VCaP (cell line): ENCODE measurements around the gene GNAT1.

Source experiments
- H3K27ac ChIP-seq: fragments of 450-650 bp; 2 replicates; pipeline ENCODE4 v1.5.1; 2017
- CTCF ChIP-seq: fragments of 450-650 bp; conservative IDR thresholded peaks from 2 replicates; pipeline ENCODE4 v1.5.1; 2017; ENCODE audit warnings: mild to moderate bottlenecking, moderate library complexity

Gene GNAT1

GRCh38 chr3:50190936-50191660, at the start of gene GNAT1:
TSS of gene GNAT1 (plus strand) at chr3:50191610. CDS start at chr3:50191726, 116 bp downstream.
- H3K27ac ChIP-seq, result no peak within 1 kb of the TSS
- no peak for TF ChIP-seq CTCF

- TF ChIP-seq CTCF, result peak; percentile 44; the same call in 1 of the 2 replicates
- no peak overlapping the region for H3K27ac ChIP-seq
These were observed 45.0 kb upstream of the GNAT1 start for GRCh38 chr3:50146316-50146901.

- no peak overlapping the region for H3K27ac ChIP-seq
- TF ChIP-seq CTCF, result no peak
These were observed 44.4 kb upstream of the GNAT1 start for GRCh38 chr3:50147016-50147415.

- H3K27ac ChIP-seq, result no peak overlapping the region
- TF ChIP-seq CTCF, result no peak
These were observed 44.0 kb upstream of the GNAT1 start for GRCh38 chr3:50147447-50147846.

GRCh38 chr3:50147861-50148260, 43.5 kb upstream of the GNAT1 start:
- H3K27ac ChIP-seq, result no peak overlapping the region
- no peak for TF ChIP-seq CTCF

GRCh38 chr3:50150404-50150750, 41.0 kb upstream of the GNAT1 start:
- H3K27ac ChIP-seq, result no peak overlapping the region
- no peak for TF ChIP-seq CTCF

- H3K27ac ChIP-seq, result no peak overlapping the region
- TF ChIP-seq CTCF, result no peak
These were observed 40.3 kb upstream of the GNAT1 start for GRCh38 chr3:50150863-50151686.
